OCI-LY3 (cell line): Measurements from ENCODE around the gene PAGE2.

ENCODE experiments used
- CTCF ChIP-seq: fragments of 200-600, 300-600 bp; sonication (generic); IDR thresholded peaks from 2 replicates; pipeline ENCODE4 v1.5.1; 2014; ENCODE audit warnings: antibody characterized with exemption, low read length, low read depth
- EZH2phosphoT487 ChIP-seq: fragments of 200-600 bp; shearing (Covaris generic); IDR thresholded peaks from 2 replicates; pipeline ENCODE4 v1.6.1; 2018; ENCODE audit warnings: antibody characterized with exemption, mixed run types, low read depth

GRCh38 chrX:55099162-55099561, 10.3 kb downstream of the PAGE2 start:
- TF ChIP-seq CTCF (no peak), EZH2phosphoT487 (no peak)
